ENCODE data around the gene CBX4.

GRCh38 chr17:79825580-79825921 is 13.7 kb downstream of the CBX4 start:
- TF ChIP-seq CTCF (conservative IDR thresholded peaks at IDR 0.05; ENCODE audit: low read length) (no peak), EZH2phosphoT487 (IDR thresholded peaks at IDR 0.05; ENCODE audit: borderline replicate concordance, low read depth, low read length) (no peak)

Data from OCI-LY7 (cell line).